GM13977 (cell line): Measurements from ENCODE around the gene RNF7.

ENCODE experiments used
- DNase-seq: peaks from one replicate; pipeline ENCODE4 v3.0.0; 2012; ENCODE audit warnings: low spot score
- in situ Hi-C: fragments of 300-500 bp; cut with MboI; formaldehyde crosslinking; loops from one replicate; pipeline ENCODE4 v1.12.0; 2022; ENCODE audit warnings: low sequenced_read_pairs, low pct_unique_long_range_greater_than_20kb, mixed read lengths, inconsistent platforms; ENCODE audit not compliant: unreplicated experiment
- TF ChIP-seq, protein P1 (sequence below): IDR thresholded peaks from 2 replicates; pipeline ENCODE4 v1.5.1; 2012; ENCODE audit warnings: mild to moderate bottlenecking, control low read depth; ENCODE audit not compliant: insufficient read depth; ENCODE audit errors: extremely low read depth, missing control alignments

The RNF7 gene

DNA sequence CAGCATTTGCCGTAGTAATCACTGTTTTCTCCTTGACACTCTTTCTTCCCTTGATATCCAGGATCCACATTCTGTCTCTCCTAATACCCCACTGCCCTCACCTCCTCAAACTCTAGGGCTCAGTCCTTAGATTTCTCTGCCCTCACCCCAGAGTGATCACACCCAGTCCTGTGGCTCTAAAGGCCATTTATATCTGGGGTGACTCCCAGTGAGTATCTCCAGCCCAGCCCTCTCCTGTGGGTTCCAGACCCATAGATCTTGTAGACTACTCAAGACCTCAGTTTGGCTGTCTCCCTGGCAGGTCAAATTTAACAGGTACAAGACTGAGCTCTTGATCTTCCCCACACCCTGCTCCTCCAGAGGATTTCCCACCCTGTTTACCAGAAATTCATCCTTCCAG is 26.4 kb downstream of the RNF7 start:
- in situ Hi-C loops, result no loop called here
- no peak for DNase-seq
- TF ChIP-seq, protein P1, sequence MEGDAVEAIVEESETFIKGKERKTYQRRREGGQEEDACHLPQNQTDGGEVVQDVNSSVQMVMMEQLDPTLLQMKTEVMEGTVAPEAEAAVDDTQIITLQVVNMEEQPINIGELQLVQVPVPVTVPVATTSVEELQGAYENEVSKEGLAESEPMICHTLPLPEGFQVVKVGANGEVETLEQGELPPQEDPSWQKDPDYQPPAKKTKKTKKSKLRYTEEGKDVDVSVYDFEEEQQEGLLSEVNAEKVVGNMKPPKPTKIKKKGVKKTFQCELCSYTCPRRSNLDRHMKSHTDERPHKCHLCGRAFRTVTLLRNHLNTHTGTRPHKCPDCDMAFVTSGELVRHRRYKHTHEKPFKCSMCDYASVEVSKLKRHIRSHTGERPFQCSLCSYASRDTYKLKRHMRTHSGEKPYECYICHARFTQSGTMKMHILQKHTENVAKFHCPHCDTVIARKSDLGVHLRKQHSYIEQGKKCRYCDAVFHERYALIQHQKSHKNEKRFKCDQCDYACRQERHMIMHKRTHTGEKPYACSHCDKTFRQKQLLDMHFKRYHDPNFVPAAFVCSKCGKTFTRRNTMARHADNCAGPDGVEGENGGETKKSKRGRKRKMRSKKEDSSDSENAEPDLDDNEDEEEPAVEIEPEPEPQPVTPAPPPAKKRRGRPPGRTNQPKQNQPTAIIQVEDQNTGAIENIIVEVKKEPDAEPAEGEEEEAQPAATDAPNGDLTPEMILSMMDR, result no peak

DNA sequence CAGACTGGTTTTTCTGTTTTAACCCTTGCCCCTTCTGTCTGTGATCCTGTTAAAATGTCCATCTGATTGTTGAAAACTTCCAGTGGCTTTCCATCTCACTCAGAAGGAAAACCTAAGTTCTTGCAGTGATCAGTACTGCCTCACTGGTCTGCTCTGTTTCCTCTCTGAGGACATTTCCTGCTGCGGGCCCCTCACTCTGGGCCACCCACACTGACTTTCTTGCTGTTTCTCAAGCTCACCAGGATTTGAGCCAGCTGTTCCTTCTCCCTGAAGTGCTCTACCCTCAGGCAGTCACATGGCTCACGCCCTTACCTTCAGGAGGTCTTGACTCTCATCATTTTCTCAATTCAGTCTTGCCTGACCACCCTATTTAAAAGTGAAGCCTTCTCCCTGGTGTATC is 26.9 kb downstream of the RNF7 start:
- TF ChIP-seq, protein P1, result no peak
- in situ Hi-C loops, result no loop called here
- no peak for DNase-seq

DNA sequence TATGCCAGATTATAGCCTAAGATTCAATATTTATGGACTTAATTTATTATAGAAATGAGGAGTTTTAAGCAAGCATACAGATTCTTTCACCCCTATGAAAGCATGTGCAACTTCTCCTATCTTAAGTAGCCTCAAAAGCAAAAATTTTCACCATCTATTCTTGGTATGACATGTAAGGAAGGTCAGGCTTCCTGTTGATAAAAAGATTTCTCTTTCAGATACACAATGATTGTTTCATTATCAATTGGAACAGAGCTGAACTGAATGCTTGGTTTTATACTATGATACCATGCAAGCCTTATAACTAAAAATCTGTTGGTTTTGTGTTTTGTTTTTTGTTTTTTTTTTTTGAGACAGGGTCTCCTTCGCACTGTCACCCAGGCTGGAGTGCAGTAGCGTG is 29.0 kb downstream of the RNF7 start:
- no peak for DNase-seq
- in situ Hi-C loops, result no loop called here
- TF ChIP-seq, protein P1, result no peak

DNA sequence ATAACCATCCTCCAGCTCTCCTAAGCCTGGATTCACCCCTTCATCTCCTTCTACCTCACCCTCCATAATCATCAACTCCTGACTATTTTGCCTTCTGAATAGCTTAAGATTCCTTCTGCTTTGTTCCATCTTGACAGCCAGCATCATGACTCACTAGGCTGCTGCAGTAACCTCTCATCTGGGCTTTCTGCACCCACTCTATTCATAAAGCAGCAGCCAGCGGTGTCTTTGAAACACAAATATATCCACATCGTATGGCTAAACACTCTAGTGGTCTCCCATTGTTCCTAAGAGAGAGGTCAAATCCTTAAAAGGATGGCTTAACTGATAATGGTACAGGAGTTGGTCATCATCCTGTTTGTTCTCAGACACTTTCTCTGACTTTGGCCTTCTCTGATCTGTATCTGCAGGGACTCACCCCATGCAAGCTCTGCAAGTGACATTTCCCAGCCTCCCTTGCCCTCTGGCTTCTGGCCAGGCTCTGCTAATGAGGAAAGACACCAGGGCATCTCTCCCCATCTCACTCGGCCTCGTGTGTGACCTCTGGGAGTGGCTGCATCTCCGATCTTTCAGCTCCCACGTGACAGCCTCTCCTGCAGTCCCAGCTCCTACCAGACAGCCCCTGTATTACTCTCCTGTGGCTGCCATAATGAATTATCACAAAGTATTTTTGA is 31.3 kb downstream of the RNF7 start:
- in situ Hi-C loops, result no loop called here
- TF ChIP-seq, protein P1, result no peak
- no peak for DNase-seq

DNA sequence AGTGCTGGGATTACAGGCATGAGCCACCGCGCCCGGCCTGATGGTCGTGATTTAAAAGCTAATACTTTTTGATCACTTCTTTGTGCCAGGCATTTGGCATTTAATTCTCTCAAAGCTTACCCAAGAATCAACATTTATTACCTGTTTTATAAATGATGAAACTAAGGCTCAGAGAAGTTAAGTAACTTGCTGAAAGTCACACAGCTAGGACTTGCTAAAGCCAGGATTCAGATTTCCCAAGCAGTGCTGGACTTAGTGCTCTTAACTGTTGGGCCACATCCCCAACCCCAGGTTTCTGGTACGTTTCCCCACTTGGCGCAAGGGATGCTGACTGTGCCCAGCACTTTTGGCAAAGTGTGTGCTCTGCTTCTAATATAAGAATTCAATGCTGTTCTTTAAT is 35.6 kb downstream of the RNF7 start:
- no peak for DNase-seq
- TF ChIP-seq, protein P1, result no peak
- in situ Hi-C loops, result no loop called here

DNA sequence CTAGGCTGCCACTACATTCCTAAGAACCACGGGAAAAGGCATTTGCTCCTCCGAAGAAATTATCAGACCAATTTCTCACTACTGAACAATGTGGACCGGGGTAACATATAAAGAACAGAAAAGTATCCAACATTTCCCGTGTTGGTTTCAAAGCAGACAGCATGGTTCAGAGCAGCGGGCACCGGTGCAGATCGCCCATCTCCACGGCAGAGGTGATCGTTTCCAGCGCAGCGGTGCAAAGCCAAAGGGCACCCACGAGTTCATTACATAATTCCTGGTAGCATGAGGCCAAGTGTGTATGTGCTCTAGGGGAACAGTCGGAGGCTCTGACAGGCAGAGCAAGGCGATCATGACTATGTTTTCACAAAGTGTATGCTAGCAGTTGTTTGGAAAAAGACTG is 38.3 kb downstream of the RNF7 start:
- TF ChIP-seq, protein P1, result no peak
- in situ Hi-C loops, result no loop called here
- no peak for DNase-seq
